Epithelial cell of proximal tubule (primary cell): ENCODE results near the gene PLB1. TPM values are rescaled to one million over a fixed set of nuclear protein-coding genes. Genes with fewer than 3 reads are reported as not detected.

Source experiments
- DNase-seq: peaks from one replicate; pipeline ENCODE4 v3.0.0-alpha.2; 2011; ENCODE audit warnings: low read depth
- H3K4me3 ChIP-seq: 2 replicates; pipeline ENCODE4 v1.5.1; 2011; ENCODE audit warnings: low read depth, mild to moderate bottlenecking, low read length
- total RNA-seq: library from RNA; depleted of rRNA; stranded (reverse); fragments of >200 nt; gene quantifications from 2 replicates; pipeline ENCODE4 v1.2.3, GENCODE V29; 2015
- TF ChIP-seq, protein P1 (sequence below): conservative IDR thresholded peaks from 2 replicates; pipeline ENCODE4 v1.5.1; 2012; ENCODE audit warnings: low read depth, mild to moderate bottlenecking, low read length

The PLB1 gene
- total RNA-seq, 1 donor from 2014 or later = 2.1 TPM

- TF ChIP-seq, protein P1, sequence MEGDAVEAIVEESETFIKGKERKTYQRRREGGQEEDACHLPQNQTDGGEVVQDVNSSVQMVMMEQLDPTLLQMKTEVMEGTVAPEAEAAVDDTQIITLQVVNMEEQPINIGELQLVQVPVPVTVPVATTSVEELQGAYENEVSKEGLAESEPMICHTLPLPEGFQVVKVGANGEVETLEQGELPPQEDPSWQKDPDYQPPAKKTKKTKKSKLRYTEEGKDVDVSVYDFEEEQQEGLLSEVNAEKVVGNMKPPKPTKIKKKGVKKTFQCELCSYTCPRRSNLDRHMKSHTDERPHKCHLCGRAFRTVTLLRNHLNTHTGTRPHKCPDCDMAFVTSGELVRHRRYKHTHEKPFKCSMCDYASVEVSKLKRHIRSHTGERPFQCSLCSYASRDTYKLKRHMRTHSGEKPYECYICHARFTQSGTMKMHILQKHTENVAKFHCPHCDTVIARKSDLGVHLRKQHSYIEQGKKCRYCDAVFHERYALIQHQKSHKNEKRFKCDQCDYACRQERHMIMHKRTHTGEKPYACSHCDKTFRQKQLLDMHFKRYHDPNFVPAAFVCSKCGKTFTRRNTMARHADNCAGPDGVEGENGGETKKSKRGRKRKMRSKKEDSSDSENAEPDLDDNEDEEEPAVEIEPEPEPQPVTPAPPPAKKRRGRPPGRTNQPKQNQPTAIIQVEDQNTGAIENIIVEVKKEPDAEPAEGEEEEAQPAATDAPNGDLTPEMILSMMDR = no peak
- no peak for DNase-seq
- H3K4me3 ChIP-seq = no peak overlapping the region
These were observed 14.3 kb downstream of the PLB1 start for GRCh38 chr2:28510184-28510583.

GRCh38 chr2:28511871-28512606, 16.2 kb downstream of the PLB1 start:
- no peak for DNase-seq
- TF ChIP-seq, protein P1 = no peak
- no peak overlapping the region for H3K4me3 ChIP-seq

- TF ChIP-seq, protein P1 = no peak
- no peak for DNase-seq
These were observed 16.7 kb downstream of the PLB1 start for GRCh38 chr2:28512607-28512965.

DNA sequence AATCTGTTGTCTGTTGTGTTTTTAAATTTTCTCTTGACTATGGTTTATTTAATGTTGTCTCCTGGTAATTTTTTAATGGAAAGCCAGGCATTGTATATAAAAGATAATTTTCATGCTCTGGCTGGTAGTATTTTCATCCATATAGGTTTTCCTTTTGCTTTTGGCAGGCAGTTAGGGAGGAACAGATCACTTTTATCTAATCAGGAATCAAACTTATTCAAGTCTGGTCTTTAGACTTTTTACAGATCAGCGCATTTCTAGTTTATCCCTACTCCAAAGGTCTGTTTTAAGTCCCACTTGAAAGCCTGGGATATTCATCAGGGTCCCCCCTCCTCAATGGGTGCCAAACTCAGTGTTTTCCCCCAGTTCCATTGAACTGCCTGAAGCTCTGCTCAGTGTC, 17.2 kb downstream of the PLB1 start:
- DNase-seq = no peak
- H3K4me3 ChIP-seq = no peak overlapping the region
- TF ChIP-seq, protein P1 = no peak

More at GRCh38 chr2:28512607-28512965, 16.7 kb downstream of the PLB1 start:
- no peak overlapping the region for H3K4me3 ChIP-seq

GRCh38 chr2:28515176-28515751, 19.4 kb downstream of the PLB1 start:
- TF ChIP-seq, protein P1 = no peak
- H3K4me3 ChIP-seq = no peak overlapping the region
- no peak for DNase-seq

GRCh38 chr2:28516430-28516829, 20.6 kb downstream of the PLB1 start:
- DNase-seq = no peak
- no peak overlapping the region for H3K4me3 ChIP-seq
- TF ChIP-seq, protein P1 = no peak

DNA sequence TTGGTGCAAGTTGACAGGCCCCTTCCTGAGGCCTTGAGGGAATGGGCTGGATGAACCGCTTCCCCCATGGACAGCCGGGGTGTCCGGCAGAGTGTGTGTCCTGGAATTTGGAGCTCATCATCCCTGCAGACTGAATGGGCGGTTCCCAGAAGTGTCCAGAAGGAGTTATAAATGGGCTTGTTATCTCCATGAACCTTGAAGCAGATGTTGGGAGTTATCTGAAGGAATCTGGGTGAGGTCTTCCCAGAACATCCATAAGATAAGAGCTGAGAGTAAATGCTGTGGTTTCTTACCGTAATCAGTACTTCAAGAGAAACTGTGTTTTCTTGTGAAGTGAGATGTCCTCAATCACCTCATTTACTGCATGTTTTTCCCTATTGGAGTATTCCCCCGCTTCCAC, 21.1 kb downstream of the PLB1 start:
- TF ChIP-seq, protein P1 = no peak
- no peak overlapping the region for H3K4me3 ChIP-seq
- no peak for DNase-seq
